Thyroid gland (tissue), 4 donors: ENCODE data around the gene PLA2G12A.

Experiments
- CTCF ChIP-seq, 6 experiments: fragments of 200-600 bp in 3 of 6; fragments of 450-650 bp in 3 of 6; sonication (generic) in 3 of 6; IDR thresholded peaks; one replicate each; pipeline ENCODE4 v1.5.1; 2016 to 2019; ENCODE audit warnings: antibody characterized with exemption in 6 of 6, mild to moderate bottlenecking in 2 of 6, inconsistent platforms in 1 of 6, moderate library complexity in 1 of 6
- POLR2A ChIP-seq, 2 donors: fragments of 450-650 bp; IDR thresholded peaks; one replicate each; pipeline ENCODE4 v1.6.1; 2017; ENCODE audit warnings: antibody characterized with exemption in 2 of 2, mild to moderate bottlenecking in 2 of 2, moderate library complexity in 1 of 2

- no peak for TF ChIP-seq CTCF (IDR thresholded peaks at IDR 0.05)
- TF ChIP-seq POLR2A (IDR thresholded peaks at IDR 0.05): no peak
Observed at GRCh38 chr4:109701566-109702410, 28.1 kb downstream of the PLA2G12A start.
